KOPT-K1 (cell line): ENCODE data around the gene EPHX1.

Experiments used
- H3K27ac ChIP-seq: fragments of 200-600 bp; sonication (generic); 2 replicates; pipeline ENCODE4 v1.5.1; 2016; ENCODE audit warnings: antibody characterized with exemption, mild to moderate bottlenecking, low read depth, low read length; ENCODE audit not compliant: poor library complexity, severe bottlenecking
- H3K36me3 ChIP-seq: fragments of 200-600 bp; sonication (generic); 2 replicates; pipeline ENCODE4 v1.5.1; 2017; ENCODE audit warnings: antibody characterized with exemption, mild to moderate bottlenecking, low read length, moderate library complexity; ENCODE audit not compliant: insufficient read depth
- H3K9me3 ChIP-seq: fragments of 200-600 bp; sonication (generic); 2 replicates; pipeline ENCODE4 v1.5.1; 2017; ENCODE audit warnings: antibody characterized with exemption, low read length, mild to moderate bottlenecking; ENCODE audit not compliant: insufficient read depth, poor library complexity, severe bottlenecking

The EPHX1 gene

DNA sequence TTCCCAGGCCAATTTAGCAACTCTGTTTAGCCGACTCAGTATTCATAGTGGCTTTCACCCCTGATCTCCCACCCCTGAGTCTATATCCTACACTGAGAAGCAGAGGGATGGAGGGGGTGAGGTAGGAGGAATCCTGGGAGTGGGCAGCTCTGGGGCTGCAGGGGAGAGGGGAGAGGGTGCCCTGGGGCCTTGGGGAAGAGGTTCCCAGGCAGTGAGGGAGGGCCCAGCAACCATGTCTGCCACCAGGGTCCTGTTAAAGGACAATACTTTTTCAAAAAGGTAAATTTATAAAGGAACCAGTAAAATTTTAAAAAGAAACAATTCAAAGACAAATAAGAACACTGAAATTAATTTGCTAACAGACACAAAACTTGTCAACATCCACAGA lies 30.3 kb downstream of the EPHX1 start:
- no peaks in the 10 kb centered on the region for H3K9me3 ChIP-seq
- H3K27ac ChIP-seq: no peak overlapping the region
- H3K36me3 ChIP-seq: no peaks in the 10 kb centered on the region

DNA sequence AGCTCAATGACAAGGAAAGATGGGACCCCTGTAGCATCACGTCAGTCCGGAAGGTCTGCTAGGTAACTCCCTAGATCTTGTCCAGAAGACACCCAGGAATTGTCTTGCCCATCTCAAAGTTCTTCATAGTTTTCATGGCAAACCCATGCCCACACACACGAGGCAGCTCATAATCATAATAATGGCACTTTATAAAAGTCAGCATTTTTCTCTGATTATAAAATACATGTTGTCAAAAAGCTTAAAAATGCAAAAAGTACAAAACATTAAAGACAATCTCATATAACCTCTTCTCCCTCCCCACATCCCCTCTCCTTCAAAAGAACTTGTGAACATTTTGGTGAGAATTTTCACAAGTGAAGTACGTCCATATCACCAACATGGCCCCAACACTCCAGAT lies 30.8 kb downstream of the EPHX1 start:
- Histone ChIP-seq H3K9me3 (no peaks in the 10 kb centered on the region), H3K27ac (no peak overlapping the region), H3K36me3 (no peaks in the 10 kb centered on the region)

DNA sequence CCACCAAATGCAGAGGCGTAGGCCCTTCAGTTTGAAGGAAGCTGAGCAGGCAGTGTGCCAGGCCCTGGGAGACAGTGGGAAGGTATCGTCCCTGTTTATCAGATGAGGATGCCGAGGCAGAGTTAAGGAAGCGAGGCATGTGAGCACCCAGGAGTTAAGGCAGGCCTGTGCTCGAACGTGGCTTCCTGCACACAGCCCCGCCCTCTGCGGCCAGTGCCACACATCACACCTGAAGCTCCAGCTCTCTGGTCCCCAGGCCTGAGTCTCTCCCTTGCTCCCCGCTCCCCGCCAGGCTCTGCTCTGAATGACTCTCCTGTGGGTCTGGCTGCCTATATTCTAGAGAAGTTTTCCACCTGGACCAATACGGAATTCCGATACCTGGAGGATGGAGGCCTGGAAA lies 32.1 kb downstream of the EPHX1 start:
- H3K27ac ChIP-seq: no peak overlapping the region
- no peaks in the 10 kb centered on the region for H3K9me3 ChIP-seq

DNA sequence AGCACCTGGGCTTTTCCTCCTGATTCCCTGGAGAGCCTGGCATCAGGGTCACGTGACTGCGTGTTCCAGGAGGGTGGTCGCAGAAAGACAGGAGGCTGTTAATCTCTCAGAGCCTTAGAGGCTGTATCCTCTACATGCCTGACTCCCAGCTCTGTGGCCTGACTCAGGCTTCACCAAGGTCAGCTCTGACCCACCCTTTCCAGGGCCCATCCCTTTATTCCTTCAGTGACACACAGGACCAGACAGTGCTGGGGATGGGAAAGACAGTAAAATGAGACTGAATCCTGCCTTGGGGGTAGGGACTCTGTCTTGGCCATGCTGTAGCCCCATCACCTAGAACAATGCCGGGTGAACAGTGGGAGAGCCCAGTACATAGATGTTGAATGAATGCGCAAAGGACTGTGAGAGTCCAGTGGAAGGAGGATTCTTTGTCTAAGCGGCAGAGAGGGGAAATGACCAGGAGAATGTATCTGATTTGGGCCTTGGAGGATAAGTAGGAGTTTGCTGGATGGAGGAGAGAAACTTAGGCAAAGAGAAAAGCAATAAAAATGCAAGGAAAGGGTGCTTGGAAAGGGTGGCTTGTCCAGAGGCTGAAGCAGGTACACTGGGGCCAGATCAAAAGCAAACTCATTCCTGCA lies 33.0 kb downstream of the EPHX1 start:
- Histone ChIP-seq H3K9me3 (no peaks in the 10 kb centered on the region), H3K36me3 (peaks cover 15% of the 10 kb centered on the region; the same call in 1 of the 2 replicates), H3K27ac (no peak overlapping the region)

More for the DNA sequence above, 32.1 kb downstream of the EPHX1 start:
- H3K36me3 ChIP-seq: peaks cover 12% of the 10 kb centered on the region; the same call in 1 of the 2 replicates

DNA sequence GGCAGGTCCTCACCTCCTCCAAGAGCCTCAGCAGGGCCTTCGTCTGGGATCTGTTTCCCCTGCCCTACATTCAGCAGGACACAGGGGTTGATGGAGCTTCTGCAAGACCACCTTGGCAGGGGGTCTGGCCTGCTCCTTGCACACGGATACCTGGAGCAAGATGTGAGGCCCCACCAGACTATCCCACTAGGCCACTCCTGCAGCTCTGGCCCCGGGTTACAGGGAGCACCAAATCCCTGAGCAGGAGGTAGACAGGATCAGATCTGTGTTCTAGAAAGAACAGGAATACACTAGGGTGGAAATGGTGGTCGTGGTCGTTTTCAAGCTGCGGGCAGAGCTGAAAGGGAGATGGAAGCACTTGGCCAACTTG lies 33.5 kb downstream of the EPHX1 start:
- Histone ChIP-seq H3K36me3 (peaks cover 15% of the 10 kb centered on the region; the same call in 1 of the 2 replicates), H3K9me3 (no peaks in the 10 kb centered on the region), H3K27ac (no peak overlapping the region)

DNA sequence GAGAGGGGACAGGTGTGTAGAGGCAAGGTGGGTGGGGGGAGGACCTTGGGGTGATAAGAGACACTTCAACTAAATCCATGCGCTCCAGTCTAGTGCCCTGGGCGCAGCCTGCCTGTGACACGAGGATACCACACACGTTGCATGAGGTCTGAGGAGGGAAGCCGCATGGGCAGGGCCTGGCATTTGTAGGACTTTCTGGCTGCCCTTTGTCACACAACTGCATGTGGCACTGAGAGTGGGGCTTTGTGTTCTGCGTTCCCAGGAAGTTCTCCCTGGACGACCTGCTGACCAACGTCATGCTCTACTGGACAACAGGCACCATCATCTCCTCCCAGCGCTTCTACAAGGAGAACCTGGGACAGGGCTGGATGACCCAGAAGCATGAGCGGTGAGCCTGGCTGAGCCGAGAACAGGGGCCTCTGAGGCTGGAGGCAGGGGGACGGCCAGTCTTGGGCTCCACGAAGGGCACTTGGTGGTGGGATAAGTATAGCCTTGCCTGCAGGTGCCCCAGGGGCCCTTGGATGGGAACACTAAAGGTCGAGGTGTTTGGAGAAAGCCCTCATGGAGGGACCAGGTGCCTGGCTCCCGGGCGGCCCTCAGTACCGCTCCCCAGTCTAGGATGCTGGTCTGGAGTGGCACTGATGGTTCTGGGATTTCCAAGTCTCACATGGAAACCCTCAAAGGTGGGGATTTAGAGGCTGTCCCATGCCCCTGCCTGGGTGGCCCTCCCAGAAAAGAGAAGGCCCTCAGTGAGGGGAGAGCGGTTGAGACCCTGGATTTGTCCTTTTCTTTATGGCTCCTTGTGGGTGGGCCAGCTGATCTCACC lies 34.5 kb downstream of the EPHX1 start:
- H3K9me3 ChIP-seq: no peaks in the 10 kb centered on the region
- H3K27ac ChIP-seq: no peak overlapping the region
- peaks cover 15% of the 10 kb centered on the region; the same call in 1 of the 2 replicates for H3K36me3 ChIP-seq

DNA sequence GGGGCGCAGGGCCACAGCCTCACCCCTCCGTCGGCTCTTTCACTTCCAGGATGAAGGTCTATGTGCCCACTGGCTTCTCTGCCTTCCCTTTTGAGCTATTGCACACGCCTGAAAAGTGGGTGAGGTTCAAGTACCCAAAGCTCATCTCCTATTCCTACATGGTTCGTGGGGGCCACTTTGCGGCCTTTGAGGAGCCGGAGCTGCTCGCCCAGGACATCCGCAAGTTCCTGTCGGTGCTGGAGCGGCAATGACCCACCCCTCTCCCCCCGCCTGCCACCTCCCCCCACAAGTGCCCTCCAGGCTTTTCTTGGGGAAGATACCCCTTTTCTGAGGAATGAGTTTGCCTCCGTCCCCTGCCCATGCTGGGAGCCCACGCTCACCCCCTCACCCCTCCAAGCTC lies 35.2 kb downstream of the EPHX1 start:
- no peak overlapping the region for H3K27ac ChIP-seq
- peaks cover 15% of the 10 kb centered on the region; the same call in 1 of the 2 replicates for H3K36me3 ChIP-seq
- no peaks in the 10 kb centered on the region for H3K9me3 ChIP-seq

DNA sequence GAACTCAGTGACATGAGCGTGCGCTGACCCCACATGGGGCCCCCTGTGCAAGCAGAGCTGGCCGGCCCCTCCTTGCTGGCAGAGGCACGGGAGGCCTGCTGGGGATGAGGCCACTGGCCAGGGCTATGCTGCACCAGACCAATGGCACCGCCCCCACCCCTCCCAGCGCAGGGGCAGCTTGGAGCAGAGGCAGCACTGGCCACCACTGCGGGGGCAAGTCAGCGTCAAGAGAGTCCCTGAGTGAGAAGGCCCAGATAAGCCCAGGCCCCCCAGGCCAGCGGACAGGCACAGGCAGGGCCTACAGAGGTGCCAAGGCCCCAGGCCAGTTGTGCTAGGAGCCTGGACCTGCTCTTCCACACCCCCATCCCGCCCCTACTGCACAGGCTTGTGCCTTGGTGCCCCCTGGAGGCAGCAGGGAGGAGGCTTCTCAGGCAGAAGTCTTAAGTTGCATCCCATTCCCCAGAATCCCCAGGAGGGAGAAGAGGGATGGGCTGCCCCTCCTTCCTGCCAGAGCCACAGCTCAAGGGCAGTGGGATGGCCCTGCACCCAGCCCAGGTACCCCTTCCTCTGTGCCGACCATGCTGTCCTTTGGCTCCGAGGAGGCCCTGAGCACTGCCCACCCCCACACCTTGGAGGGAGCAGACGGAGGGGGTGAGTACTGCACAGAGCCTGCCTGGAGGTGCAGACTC lies 35.8 kb downstream of the EPHX1 start:
- peaks cover 15% of the 10 kb centered on the region; the same call in 1 of the 2 replicates for H3K36me3 ChIP-seq
- no peaks in the 10 kb centered on the region for H3K9me3 ChIP-seq
- peak overlapping the region; percentile 83 for H3K27ac ChIP-seq

DNA sequence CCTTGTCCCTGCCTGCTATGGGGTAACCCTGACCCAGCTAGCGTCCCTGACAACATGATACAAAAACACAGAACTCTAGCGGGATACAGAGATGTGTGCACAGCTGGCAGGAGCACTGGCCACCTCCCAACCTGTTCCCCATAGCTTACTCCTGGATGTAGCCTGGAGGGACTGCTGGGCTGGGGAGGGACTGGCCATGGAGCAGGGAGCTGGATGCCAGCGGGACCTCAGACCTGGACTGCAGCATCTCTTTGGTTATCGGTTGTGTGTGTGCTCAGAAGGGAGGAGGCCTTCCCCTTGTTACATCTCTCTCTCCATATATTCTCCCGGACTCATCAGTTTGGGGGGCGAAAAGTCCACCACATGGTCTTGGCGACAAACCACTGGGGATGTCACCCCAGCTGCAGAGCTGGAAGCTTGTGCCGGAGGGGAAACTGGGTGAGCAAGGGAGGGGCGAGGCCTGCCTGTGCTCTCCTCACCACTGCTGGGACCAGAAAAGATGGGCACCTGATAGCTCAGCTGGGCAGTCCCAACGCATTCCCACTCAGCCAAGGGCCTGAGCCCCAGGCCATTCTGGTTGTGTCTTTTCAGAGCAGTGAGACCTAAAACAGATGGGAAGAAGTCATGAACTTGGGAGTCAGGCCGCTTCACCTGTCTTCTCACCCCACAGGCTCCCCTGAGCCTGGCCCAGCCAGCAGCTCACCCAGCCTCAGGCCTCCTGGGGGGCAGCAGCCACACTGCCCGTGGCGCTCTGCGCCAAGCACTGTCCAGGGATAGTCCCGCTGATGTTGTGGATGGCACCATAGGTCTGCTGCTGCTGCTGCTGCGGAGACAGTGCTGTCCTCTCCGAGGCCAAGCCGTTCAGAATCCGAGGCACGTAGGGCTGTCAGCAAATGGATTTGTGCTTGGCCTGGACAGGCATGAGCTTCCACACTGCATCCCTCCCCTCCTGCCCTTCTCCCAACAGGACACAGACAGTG lies 36.7 kb downstream of the EPHX1 start:
- H3K9me3 ChIP-seq: no peaks in the 10 kb centered on the region
- H3K36me3 ChIP-seq: peaks cover 19% of the 10 kb centered on the region
- H3K27ac ChIP-seq: peak overlapping the region; percentile 83

DNA sequence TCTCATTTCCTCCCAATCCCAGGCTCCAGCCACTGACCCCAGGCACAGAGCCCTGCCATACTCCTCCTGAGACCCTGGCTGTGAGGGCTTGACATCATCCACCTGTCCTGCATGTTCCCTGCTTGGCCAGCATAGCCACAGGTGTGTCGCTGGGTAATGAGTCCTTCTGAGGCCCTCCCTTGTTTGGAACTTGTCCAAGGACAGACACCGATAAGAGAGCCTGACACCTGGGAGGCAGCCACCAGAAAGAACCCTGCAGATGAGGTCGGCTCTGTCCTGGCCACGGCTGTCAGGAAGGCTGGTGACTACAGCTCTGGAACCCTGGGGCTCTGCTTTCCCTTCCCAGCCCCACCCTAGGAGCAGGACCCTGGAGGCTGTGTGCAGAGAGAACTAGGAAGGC lies 37.7 kb downstream of the EPHX1 start:
- Histone ChIP-seq H3K9me3 (no peaks in the 10 kb centered on the region), H3K27ac (peak overlapping the region; percentile 83), H3K36me3 (peaks cover 19% of the 10 kb centered on the region)

DNA sequence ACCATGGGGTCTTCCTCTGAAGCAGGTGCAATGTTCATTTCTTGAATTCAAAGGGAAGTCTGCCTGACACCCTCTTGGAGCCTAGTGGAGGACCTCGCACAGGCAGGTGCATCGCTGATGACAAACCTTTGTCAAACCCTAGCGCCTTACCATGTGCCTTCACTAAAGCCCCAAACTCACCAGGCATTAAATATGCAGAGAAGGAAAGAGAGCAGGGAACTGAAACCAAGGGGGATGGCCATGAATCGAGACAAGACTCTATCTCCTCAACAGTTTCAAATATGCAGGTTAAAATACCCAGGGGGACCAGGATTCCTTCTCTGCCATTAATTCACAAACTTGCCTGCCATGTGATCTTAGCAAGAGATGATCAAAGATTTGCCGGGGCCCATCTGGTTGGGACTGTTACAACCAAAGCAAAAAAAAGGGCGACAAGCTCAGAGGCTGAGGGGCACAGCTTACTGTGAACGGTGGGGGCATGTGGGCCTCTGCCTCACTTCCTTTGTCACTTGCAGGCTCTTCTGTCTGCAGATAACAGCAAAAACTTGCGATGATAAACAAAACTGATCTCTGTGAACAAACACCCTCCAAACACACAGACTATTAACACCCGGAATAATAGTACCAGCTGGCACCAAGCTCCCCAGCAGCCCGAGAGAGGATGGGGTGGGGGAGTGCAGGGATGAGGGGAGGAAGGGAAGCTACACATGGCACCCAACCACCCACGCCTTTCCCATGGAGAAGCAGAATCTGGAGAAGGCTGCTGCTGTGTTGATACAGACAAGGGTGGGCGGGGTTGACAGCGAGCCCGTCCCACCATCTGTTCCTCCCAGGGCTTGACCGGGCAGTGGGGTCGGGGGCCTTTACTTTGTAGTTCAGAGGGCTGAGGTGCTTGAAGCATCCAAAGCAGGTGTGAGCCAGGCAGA lies 38.4 kb downstream of the EPHX1 start:
- peak overlapping the region; percentile 83 for H3K27ac ChIP-seq
- no peaks in the 10 kb centered on the region for H3K9me3 ChIP-seq
- H3K36me3 ChIP-seq: peaks cover 21% of the 10 kb centered on the region

DNA sequence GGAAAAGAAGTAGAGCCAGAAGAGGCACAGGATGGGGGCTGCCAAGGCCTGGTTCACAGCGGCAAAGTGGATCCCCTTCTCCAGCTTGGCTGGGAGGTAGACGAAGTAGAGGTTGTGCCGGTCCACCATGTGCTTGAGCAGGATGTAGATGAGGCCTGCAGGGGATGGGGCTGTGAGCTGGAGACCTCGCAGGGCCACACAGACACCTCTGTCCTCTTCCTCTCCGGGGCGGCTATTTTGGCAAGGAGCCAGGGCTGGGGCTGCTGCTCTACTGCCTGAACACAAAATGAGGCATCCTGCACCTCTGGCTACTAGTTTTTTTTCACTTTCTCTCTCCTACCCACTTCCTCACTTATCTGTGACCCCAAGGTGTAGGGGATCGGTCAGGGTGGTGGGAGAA lies 40.0 kb downstream of the EPHX1 start:
- H3K27ac ChIP-seq: peak overlapping the region; percentile 83
- H3K9me3 ChIP-seq: no peaks in the 10 kb centered on the region
- peaks cover 38% of the 10 kb centered on the region for H3K36me3 ChIP-seq

DNA sequence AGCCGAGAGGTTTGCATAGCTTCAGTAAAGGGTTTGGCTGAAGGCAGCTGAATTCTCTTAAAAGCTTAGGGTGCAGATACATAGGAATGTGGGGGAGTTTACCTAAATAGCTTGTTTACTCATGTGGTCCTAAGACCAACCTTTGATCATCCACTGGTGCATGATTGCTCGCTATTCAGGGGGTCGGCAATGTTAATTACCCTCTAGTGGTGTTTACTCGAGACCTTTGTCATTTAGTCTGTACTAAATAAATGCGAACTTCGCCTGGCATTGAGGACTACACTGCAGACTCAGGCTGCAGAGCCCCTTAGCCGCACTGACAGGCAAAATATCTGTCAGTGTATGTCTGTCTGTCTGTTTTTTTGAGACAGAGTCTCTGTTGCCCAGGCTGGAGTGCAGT lies 40.4 kb downstream of the EPHX1 start:
- Histone ChIP-seq H3K9me3 (no peaks in the 10 kb centered on the region), H3K36me3 (peaks cover 40% of the 10 kb centered on the region), H3K27ac (peak overlapping the region; percentile 83)

DNA sequence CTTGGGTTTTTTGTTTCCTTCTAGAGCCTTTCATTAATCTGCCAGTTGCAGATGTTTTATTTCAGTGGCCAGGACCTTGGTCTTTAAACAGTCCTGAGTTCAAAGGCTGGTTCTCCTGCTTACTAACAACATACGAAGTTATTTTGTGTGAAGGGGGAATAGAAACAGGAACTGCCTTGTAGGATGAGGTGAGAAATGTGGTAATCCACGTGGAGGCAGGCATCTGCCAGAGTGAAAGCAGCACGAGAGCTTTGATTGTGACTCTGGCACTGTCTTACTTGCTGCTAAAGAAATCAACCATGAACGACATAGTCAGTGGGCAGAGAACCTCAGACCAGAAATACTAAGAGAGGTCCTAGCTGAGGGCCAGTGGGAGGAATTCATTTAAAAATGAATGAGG lies 41.9 kb downstream of the EPHX1 start:
- Histone ChIP-seq H3K27ac (peak overlapping the region; percentile 29), H3K9me3 (no peaks in the 10 kb centered on the region), H3K36me3 (peaks cover 42% of the 10 kb centered on the region)
